SK-N-SH (cell line): ENCODE data around the gene NBL1. TPM values are rescaled to one million over a fixed set of nuclear protein-coding genes. Genes with fewer than 3 reads are reported as not detected.

Experiments used
- CTCF ChIA-PET: fragments of 300-600, 350-600 bp; formaldehyde crosslinking; extraction: SDS; loops from one replicate; lab custom pipeline; 2021; lab: Yijun Ruan, JAX
- POLR2A ChIA-PET: fragments of 350-600 bp; sonication (Branson Sonifier 250); formaldehyde crosslinking; extraction: SDS; loops from one replicate; lab custom pipeline; 2020; ENCODE audit warnings: antibody characterized with exemption, inconsistent platforms; lab: Yijun Ruan, JAX
- DNase-seq: peaks from one replicate; pipeline ENCODE4 v3.0.0; 2012
- H2AFZ ChIP-seq: fragments of 200-600 bp; sonication (generic); 2 replicates; pipeline ENCODE4 v1.8.1; 2016; ENCODE audit warnings: antibody characterized with exemption, mild to moderate bottlenecking, low read depth
- H3F3A ChIP-seq: fragments of 200-600 bp; sonication (generic); replicated peaks from 2 replicates; pipeline ENCODE3; 2016; ENCODE audit warnings: antibody characterized with exemption, mild to moderate bottlenecking; ENCODE audit not compliant: insufficient read depth
- H3K27ac ChIP-seq, 2 experiments: fragments of 200-500 bp in 1 of 2; fragments of 200-600 bp in 1 of 2; sonication (Bioruptor generic) in 1 of 2; sonication (generic), shearing (Covaris generic) in 1 of 2; 2 replicates each; pipeline versions ENCODE4 v1.5.1 to v1.6.1; 2014 to 2016; ENCODE audit warnings: low read depth in 2 of 2, inconsistent platforms in 1 of 2, low read length in 1 of 2, mild to moderate bottlenecking in 1 of 2, mixed read lengths in 1 of 2
- H3K27me3 ChIP-seq: fragments of 200-600 bp; sonication (generic), shearing (Covaris generic); 2 replicates; pipeline ENCODE4 v1.6.1; 2016; ENCODE audit warnings: mixed run types; ENCODE audit not compliant: insufficient read depth
- H3K36me3 ChIP-seq, 2 experiments: fragments of 200-500 bp in 1 of 2; fragments of 200-600 bp in 1 of 2; sonication (Bioruptor generic) in 1 of 2; sonication (generic) in 1 of 2; replicated peaks in 1 of 2; 2 replicates each; pipeline versions ENCODE3 to v1.5.1; 2014 to 2016; ENCODE audit warnings: low read length in 1 of 2, mild to moderate bottlenecking in 1 of 2; ENCODE audit not compliant: insufficient read depth in 2 of 2, control insufficient read depth in 1 of 2
- H3K4me1 ChIP-seq, 2 experiments: fragments of 200-500 bp in 1 of 2; fragments of 200-600 bp in 1 of 2; sonication (Bioruptor generic) in 1 of 2; sonication (generic), shearing (Covaris generic) in 1 of 2; 2 replicates each; pipeline versions ENCODE4 v1.5.1 to v1.6.1; 2014 to 2016; ENCODE audit warnings: low read depth in 1 of 2, low read length in 1 of 2, mixed run types in 1 of 2; ENCODE audit not compliant: insufficient read depth in 2 of 2, control insufficient read depth in 1 of 2
- H3K4me2 ChIP-seq: fragments of 200-600 bp; sonication (generic), shearing (Covaris generic); 2 replicates; pipeline ENCODE4 v1.6.1; 2017; ENCODE audit warnings: mixed run types
- H3K4me3 ChIP-seq, 2 experiments: fragments of 200-500 bp in 1 of 2; fragments of 200-600 bp in 1 of 2; sonication (Bioruptor generic) in 1 of 2; sonication (generic), shearing (Covaris generic) in 1 of 2; 2 replicates each; pipeline versions ENCODE4 v1.5.1 to v1.8.1; 2014 to 2016; ENCODE audit warnings: low read depth in 2 of 2, inconsistent platforms in 1 of 2, low read length in 1 of 2, mild to moderate bottlenecking in 1 of 2, mixed read lengths in 1 of 2, moderate library complexity in 1 of 2
- H3K79me2 ChIP-seq: fragments of 200-600 bp; sonication (generic); 2 replicates; pipeline ENCODE4 v1.8.1; 2017; ENCODE audit warnings: mild to moderate bottlenecking; ENCODE audit not compliant: insufficient read depth
- H3K9ac ChIP-seq: fragments of 200-600 bp; sonication (generic); 2 replicates; pipeline ENCODE4 v1.6.1; 2017; ENCODE audit warnings: mixed run types
- H3K9me2 ChIP-seq: fragments of 200-600 bp; sonication (generic); 2 replicates; pipeline ENCODE4 v1.6.1; 2017; ENCODE audit warnings: mixed run types
- H3K9me3 ChIP-seq: fragments of 200-600 bp; sonication (generic); 2 replicates; pipeline ENCODE4 v1.6.1; 2017; ENCODE audit warnings: mixed run types, mild to moderate bottlenecking, moderate library complexity
- H4K20me1 ChIP-seq: fragments of 200-600 bp; sonication (generic); 2 replicates; pipeline ENCODE4 v1.6.1; 2017; ENCODE audit warnings: mild to moderate bottlenecking, mixed run types; ENCODE audit not compliant: insufficient read depth
- CHD2 ChIP-seq: fragments of 150-350 bp; IDR thresholded peaks from 2 replicates; pipeline ENCODE4 v1.6.1; 2018; ENCODE audit warnings: low read length; ENCODE audit not compliant: partially characterized antibody
- CTCF ChIP-seq: fragments of 200-600 bp; sonication (generic); IDR thresholded peaks from 2 replicates; pipeline ENCODE4 v1.6.1; 2017; ENCODE audit warnings: antibody characterized with exemption, mild to moderate bottlenecking, moderate library complexity
- ELF1 ChIP-seq: IDR thresholded peaks from 2 replicates; pipeline ENCODE4 v1.4.0; 2012
- EP300 ChIP-seq, 2 experiments: IDR thresholded peaks; 2 replicates each; pipeline versions ENCODE4 v1.4.0 to v1.6.1; 2012; ENCODE audit warnings: borderline replicate concordance in 1 of 2, low read depth in 1 of 2, low read length in 1 of 2
- EZH2phosphoT487 ChIP-seq: fragments of 200-600 bp; sonication (generic); IDR thresholded peaks from 2 replicates; pipeline ENCODE4 v1.6.1; 2017; ENCODE audit warnings: low read depth, mixed run types, mild to moderate bottlenecking, antibody characterized with exemption, moderate library complexity, borderline replicate concordance
- FOSL2 ChIP-seq: IDR thresholded peaks from 2 replicates; pipeline ENCODE4 v1.4.0; 2012; ENCODE audit warnings: low read depth, mild to moderate bottlenecking, moderate library complexity, borderline replicate concordance
- FOXJ3 ChIP-seq: sonication (generic); formaldehyde crosslinking; IDR thresholded peaks from 2 replicates; pipeline ENCODE4 v1.5.1; 2020; ENCODE audit warnings: mild to moderate bottlenecking, missing genetic modification reagents
- FOXM1 ChIP-seq: IDR thresholded peaks from 2 replicates; pipeline ENCODE4 v1.4.0; 2012; ENCODE audit warnings: low read depth, mild to moderate bottlenecking
- MEF2A ChIP-seq: IDR thresholded peaks from 2 replicates; pipeline ENCODE4 v1.4.0; 2012; ENCODE audit warnings: low read depth, borderline replicate concordance
- NRF1 ChIP-seq: IDR thresholded peaks from 2 replicates; pipeline ENCODE4 v1.6.1; 2012; ENCODE audit warnings: low read depth, mild to moderate bottlenecking, low read length
- RAD21 ChIP-seq: IDR thresholded peaks from 2 replicates; pipeline ENCODE4 v1.6.1; 2012; ENCODE audit warnings: mild to moderate bottlenecking, low read length
- RFX5 ChIP-seq: IDR thresholded peaks from 2 replicates; pipeline ENCODE4 v1.6.1; 2012; ENCODE audit warnings: mild to moderate bottlenecking, improper control_type of control experiment, low read length
- TAF1 ChIP-seq: IDR thresholded peaks from 2 replicates; pipeline ENCODE4 v1.6.1; 2012; ENCODE audit warnings: low read depth, mild to moderate bottlenecking, low read length, moderate library complexity, borderline replicate concordance
- TCF12 ChIP-seq: IDR thresholded peaks from 2 replicates; pipeline ENCODE4 v1.4.0; 2012
- YY1 ChIP-seq: IDR thresholded peaks from 2 replicates; pipeline ENCODE4 v1.4.0; 2012; ENCODE audit warnings: low read depth, mild to moderate bottlenecking
- WGBS: methylation state at CpG from one replicate; pipeline ENCODE4 v1.1.6; 2017; ENCODE audit warnings: low lambda C conversion rate; 5-methylcytosine and 5-hydroxymethylcytosine counted together
- polyA plus RNA-seq, 3 experiments: library from polyadenylated mRNA; depleted of rRNA; stranded (reverse); fragments of >200 nt; gene quantifications; 2 replicates each; pipeline ENCODE4 v1.2.3, GENCODE V29; 2012

Gene NBL1
- polyA plus RNA-seq, 1 of the 3 experiments (the other 2 are of a cell fraction): 36.1 TPM

- TF ChIP-seq TCF12 (no peak), RFX5 (no peak), EZH2phosphoT487 (no peak), FOXJ3 (CRISPR knock-in tag) (no peak), FOSL2 (no peak), MEF2A (no peak), TAF1 (no peak), RAD21 (no peak)
Observed at GRCh38 chr1:19683351-19683750, 39.2 kb downstream of the NBL1 start (continued).

GRCh38 chr1:19684677-19685076 is 40.6 kb downstream of the NBL1 start:
- H3K27me3 ChIP-seq: no peaks in the 10 kb centered on the region
- no peaks in the 10 kb centered on the region for H3K9me2 ChIP-seq
- H4K20me1 ChIP-seq: no peaks in the 10 kb centered on the region
- ChIA-PET CTCF (interaction anchor here (1.4 to 33.1 kb wide), 2 partner anchors 23 kb away, joined by 7 to 553 read pairs; no protein-coding TSS in a partner anchor), POLR2A (no interaction called here)
- WGBS: 91% methylated on average over 2 of the region's 2 CpGs
- H2AFZ ChIP-seq: no peak overlapping the region
- H3F3A ChIP-seq: no peaks in the 10 kb centered on the region
- H3K4me1 ChIP-seq: peaks cover 0 to 19% of the 10 kb centered on the region in 2 experiments; a peak in 1 of 4 replicates
- H3K9ac ChIP-seq: no peak overlapping the region
- H3K27ac ChIP-seq: no peak overlapping the region
- no peaks in the 10 kb centered on the region for H3K36me3 ChIP-seq
- H3K4me2 ChIP-seq: no peak overlapping the region
- H3K4me3 ChIP-seq: no peak overlapping the region
- DNase-seq: no peak
- no peaks in the 10 kb centered on the region for H3K79me2 ChIP-seq
- TF ChIP-seq YY1 (no peak), ELF1 (no peak)
- TF ChIP-seq, all 33 proteins: peak for 0
- H3K9me3 ChIP-seq: no peaks in the 10 kb centered on the region

GRCh38 chr1:19685994-19686393 is 41.9 kb downstream of the NBL1 start:
- no peak overlapping the region for H3K4me2 ChIP-seq
- no peaks in the 10 kb centered on the region for H3K79me2 ChIP-seq
- H3K9me2 ChIP-seq: no peaks in the 10 kb centered on the region
- H3K9ac ChIP-seq: no peak overlapping the region
- no peak overlapping the region for H3K27ac ChIP-seq
- H3K36me3 ChIP-seq: no peaks in the 10 kb centered on the region
- H3F3A ChIP-seq: no peaks in the 10 kb centered on the region
- no peak overlapping the region for H2AFZ ChIP-seq
- H3K9me3 ChIP-seq: no peaks in the 10 kb centered on the region
- TF ChIP-seq CTCF (no peak), EZH2phosphoT487 (no peak), FOXM1 (no peak), EP300 (IDR thresholded peaks at IDR 0.05; ENCODE audit: borderline replicate concordance in 1 of 2, low read depth in 1 of 2, low read length in 1 of 2) (no peak), TAF1 (no peak), RFX5 (no peak), FOSL2 (no peak), CHD2 (no peak), NRF1 (no peak)
- H3K4me3 ChIP-seq: no peak overlapping the region
- WGBS: 81% methylated on average over 9 of the region's 9 CpGs
- ChIA-PET CTCF (interaction anchor here (1.7 to 33.1 kb wide), 2 partner anchors 22 to 25 kb away, joined by 8 to 553 read pairs; no protein-coding TSS in a partner anchor), POLR2A (no interaction called here)
- no peaks in the 10 kb centered on the region for H3K27me3 ChIP-seq
- H3K4me1 ChIP-seq: peaks cover 0 to 19% of the 10 kb centered on the region in 2 experiments; a peak in 1 of 4 replicates
- DNase-seq: no peak
- H4K20me1 ChIP-seq: no peaks in the 10 kb centered on the region
